ENCODE results near the gene ADAMTS14.

ADAMTS14 gene

DNA sequence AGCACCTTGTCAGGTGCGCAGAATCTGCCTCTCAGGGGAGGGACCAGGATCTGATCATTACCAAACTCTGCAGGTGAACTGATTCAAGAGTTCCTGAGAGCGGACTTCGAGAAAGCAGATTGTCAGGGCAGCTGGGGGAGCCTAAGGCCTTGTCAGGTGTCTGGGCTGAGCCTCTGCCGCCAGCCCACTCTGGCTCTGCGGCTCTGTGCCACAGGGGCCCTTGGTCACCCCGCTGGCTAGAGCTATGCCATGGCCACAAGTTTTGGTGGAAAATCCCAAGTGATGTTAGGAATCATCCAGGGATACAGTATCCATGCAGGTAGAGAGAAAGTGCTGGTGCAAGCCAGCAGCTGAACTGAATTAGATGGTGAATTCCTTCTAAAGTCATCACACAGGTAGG lies 4.2 kb downstream of the ADAMTS14 start:
- ATAC-seq, result no peak

DNA sequence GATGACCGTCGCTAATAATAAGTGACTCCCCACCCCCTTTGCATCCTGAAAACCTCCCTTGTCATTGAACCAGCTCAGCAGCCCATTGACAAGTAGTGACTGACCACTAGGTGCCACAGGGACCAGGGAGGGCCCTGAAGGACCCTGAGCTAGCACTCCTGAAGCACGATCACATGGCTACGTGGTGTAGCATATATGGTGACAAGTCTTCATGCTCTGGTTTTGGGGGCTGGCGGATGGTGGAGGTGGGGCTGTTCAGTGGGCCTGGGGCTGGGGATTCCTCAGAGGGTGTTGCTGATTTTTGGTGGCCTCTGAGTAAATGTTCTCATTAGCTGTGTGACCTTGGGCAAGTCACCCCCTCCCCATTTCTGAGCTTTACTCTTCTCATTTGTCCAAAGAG lies 4.7 kb downstream of the ADAMTS14 start:
- DNase-seq, result no peak
- Mint-ChIP-seq H3K27ac (no peak overlapping the region), H3K4me1 (peaks cover 16% of the 10 kb centered on the region), H3K36me3 (ENCODE audit: low read depth) (no peaks in the 10 kb centered on the region), H3K27me3 (peaks cover 25% of the 10 kb centered on the region), H3K9me3 (no peaks in the 10 kb centered on the region), H3K4me3 (no peak overlapping the region)
- no peak for ATAC-seq

More for the DNA sequence above, 4.2 kb downstream of the ADAMTS14 start:
- H3K27me3 Mint-ChIP-seq, result peaks cover 30% of the 10 kb centered on the region
- no peak overlapping the region for H3K27ac Mint-ChIP-seq
- no peaks in the 10 kb centered on the region for H3K9me3 Mint-ChIP-seq
- DNase-seq, result no peak
- H3K4me1 Mint-ChIP-seq, result peaks cover 18% of the 10 kb centered on the region
- H3K36me3 Mint-ChIP-seq (ENCODE audit: low read depth), result no peaks in the 10 kb centered on the region
- no peak overlapping the region for H3K4me3 Mint-ChIP-seq

DNA sequence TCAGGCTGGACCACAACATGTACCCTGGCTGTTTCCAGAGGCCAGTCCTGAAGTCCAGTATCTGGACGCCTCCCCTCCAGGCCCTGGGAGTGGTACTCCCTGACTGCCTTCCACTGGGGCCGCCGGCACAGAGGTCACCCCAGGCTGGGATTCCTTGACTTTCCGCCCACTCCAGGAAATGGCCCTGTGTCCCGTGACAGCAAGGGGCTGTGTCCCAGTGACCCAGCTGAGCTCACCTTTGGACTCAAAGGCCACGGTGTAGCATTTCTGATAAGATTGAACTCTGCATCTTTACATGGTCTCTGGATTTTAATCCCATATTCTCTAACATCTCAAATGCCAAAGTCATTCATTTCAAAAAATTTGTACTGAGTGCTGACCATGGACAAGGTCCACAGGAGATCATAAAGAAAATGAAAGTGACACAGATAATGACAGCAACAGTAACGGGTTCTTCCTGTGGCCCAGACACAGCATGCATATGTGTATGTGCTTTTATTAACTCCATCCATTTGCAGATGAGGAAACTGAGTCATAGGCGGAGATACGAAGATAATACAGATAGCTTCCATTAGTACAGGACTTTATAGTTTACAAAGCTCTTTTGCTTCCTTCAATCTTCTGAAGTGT lies 5.4 kb downstream of the ADAMTS14 start:
- H3K27me3 Mint-ChIP-seq, result peaks cover 24% of the 10 kb centered on the region
- no peak for ATAC-seq
- no peak overlapping the region for H3K4me3 Mint-ChIP-seq
- DNase-seq, result no peak
- H3K4me1 Mint-ChIP-seq, result peaks cover 20% of the 10 kb centered on the region
- no peaks in the 10 kb centered on the region for H3K9me3 Mint-ChIP-seq
- H3K27ac Mint-ChIP-seq, result no peak overlapping the region
- H3K36me3 Mint-ChIP-seq (ENCODE audit: low read depth), result no peaks in the 10 kb centered on the region

DNA sequence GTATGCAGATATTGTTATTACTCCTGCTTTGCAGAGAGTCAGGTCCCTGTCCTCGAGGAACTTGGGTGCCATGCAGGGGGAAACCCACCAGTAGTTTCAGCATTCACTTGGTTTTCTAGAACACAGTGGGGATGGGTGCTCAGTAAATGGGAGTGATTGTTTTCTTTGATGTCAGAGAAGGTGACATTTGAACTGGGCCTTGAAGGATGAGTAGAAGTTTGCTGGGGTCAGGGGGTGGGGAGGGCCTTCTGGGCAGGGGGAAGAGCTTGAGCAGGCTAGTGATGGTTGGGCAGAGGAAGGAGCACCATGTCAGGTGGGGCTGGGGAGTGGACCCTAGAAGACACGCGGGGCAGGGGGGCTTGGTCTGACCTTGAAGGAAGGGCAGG lies 5.9 kb downstream of the ADAMTS14 start:
- Mint-ChIP-seq H3K36me3 (ENCODE audit: low read depth) (no peaks in the 10 kb centered on the region), H3K4me1 (peaks cover 20% of the 10 kb centered on the region), H3K27ac (no peak overlapping the region), H3K9me3 (no peaks in the 10 kb centered on the region), H3K27me3 (peaks cover 20% of the 10 kb centered on the region), H3K4me3 (no peak overlapping the region)
- no peak for DNase-seq
- ATAC-seq, result no peak

DNA sequence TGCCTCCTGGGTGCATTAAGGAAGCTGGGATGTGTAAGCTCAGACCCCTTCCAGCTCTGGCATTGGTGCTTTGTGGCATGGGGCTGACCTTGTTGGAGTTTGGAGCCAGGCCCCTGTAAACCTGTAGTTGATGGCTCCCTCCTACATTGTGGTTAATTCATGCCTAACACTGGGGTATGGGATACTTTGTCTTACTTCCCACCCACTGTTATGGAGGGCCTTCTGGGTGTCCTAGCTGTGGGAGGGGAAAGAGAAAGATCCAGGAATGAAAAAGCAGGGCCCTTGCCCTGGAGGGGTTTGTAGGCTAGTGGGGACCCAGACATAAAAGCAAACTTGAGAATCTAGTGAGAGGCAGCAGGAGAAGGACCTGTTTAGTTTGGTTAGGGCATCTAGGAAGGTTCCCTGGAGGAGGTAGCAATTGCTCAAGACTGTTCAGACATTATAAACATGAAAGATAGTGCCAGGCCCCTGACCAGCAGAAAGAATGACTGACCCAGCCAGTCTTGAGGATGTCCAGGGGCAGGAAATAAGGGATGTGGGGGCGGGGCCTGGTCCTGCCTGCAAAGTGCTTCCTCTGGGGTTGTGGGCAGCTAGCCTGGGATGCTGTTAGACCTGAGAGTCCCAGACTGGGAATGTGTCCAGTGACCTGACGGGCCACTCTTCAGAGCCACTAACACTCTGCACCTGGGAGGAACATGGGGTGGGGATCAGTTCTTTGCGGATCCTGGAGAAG lies 6.6 kb downstream of the ADAMTS14 start:
- H3K4me1 Mint-ChIP-seq, result peaks cover 26% of the 10 kb centered on the region
- no peaks in the 10 kb centered on the region for H3K9me3 Mint-ChIP-seq
- no peak overlapping the region for H3K27ac Mint-ChIP-seq
- no peak for ATAC-seq
- DNase-seq, result no peak
- peaks cover 13% of the 10 kb centered on the region for H3K27me3 Mint-ChIP-seq
- H3K36me3 Mint-ChIP-seq (ENCODE audit: low read depth), result no peaks in the 10 kb centered on the region
- H3K4me3 Mint-ChIP-seq, result no peak overlapping the region

DNA sequence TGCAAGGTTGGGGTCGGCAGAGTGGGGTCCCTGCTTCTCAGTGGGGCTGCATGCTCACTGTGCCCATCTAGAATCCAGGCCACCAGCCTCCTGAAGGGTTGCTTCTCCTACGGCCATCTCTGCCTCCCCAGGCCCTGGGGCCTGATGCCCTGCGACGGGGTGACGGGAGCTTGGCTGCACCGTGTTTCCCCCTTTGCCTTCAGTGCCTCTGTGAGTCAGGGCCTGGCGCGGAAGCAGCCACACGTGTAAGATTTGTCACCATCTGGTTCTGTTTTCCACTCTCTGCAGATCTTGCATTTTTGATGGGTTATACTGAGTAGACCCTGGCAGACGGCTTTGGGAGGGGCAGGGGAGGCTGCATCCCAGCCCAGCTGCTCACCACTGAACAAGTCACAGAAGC lies 7.2 kb downstream of the ADAMTS14 start:
- no peaks in the 10 kb centered on the region for H3K9me3 Mint-ChIP-seq
- DNase-seq, result no peak
- H3K36me3 Mint-ChIP-seq (ENCODE audit: low read depth), result no peaks in the 10 kb centered on the region
- no peak overlapping the region for H3K4me3 Mint-ChIP-seq
- H3K27me3 Mint-ChIP-seq, result peaks cover 8% of the 10 kb centered on the region
- peak; percentile 39 for ATAC-seq
- H3K27ac Mint-ChIP-seq, result no peak overlapping the region
- peaks cover 27% of the 10 kb centered on the region for H3K4me1 Mint-ChIP-seq

DNA sequence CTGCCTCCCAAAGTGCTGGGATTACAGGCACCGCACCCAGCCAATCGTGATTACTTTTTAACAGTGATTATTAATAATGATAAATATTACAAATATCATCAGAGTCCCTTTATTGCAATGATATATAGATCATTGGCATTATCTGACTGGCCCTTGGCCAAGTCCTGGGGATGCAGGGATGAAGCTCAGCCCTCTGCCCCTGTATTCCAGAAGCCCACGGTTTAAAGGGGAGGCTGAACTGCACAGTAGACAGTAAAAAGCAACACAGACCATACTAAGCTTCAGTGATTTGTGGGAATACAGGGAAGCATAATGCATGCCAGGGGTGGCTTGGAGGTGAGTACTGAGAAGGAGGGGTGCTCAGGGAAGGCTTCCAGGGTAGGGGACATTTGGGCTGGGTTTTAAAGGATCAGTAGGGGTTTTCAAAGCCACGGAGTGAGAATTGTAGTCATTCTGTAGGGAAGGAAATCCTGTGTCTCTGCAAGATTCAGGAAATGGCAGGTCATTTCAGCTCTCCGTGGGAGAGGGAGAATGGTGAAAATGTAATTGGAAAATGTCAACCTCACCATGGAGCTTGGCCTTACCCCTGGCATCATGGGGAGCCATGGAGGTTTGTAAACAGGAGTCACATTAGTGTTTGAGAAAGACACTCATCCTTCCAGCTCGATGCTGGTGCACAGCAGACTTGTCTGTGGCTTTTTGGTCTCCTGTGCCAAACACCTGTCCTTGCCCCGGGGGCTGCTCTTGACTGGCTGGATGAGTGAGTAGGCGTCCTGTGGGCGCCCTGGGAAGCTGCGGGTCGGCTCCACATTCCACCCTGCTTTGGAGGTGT lies 8.8 kb downstream of the ADAMTS14 start:
- H3K9me3 Mint-ChIP-seq, result no peaks in the 10 kb centered on the region
- no peak overlapping the region for H3K27ac Mint-ChIP-seq
- H3K4me1 Mint-ChIP-seq, result peaks cover 27% of the 10 kb centered on the region
- ATAC-seq (no peak), DNase-seq (no peak)
- no peak overlapping the region for H3K4me3 Mint-ChIP-seq
- no peaks in the 10 kb centered on the region for H3K36me3 Mint-ChIP-seq (ENCODE audit: low read depth)
- H3K27me3 Mint-ChIP-seq, result no peaks in the 10 kb centered on the region

DNA sequence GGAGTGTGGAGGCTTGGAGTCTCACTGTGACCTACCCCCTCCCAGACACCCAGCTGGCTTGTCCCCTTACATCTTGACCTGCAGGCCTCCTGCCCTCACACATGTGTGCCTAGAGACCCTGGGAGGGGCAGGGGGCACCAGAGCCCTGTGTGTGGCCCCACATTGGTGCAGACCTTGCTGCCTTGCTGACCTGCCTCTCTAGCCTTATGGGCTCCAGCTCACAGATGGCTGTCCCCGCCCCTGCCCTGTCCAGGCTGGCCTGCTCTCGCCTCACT lies 9.4 kb downstream of the ADAMTS14 start:
- Mint-ChIP-seq H3K36me3 (ENCODE audit: low read depth) (no peaks in the 10 kb centered on the region), H3K27me3 (no peaks in the 10 kb centered on the region), H3K4me1 (peaks cover 27% of the 10 kb centered on the region), H3K9me3 (no peaks in the 10 kb centered on the region), H3K27ac (no peak overlapping the region), H3K4me3 (no peak overlapping the region)
- no peak for DNase-seq
- ATAC-seq, result no peak

DNA sequence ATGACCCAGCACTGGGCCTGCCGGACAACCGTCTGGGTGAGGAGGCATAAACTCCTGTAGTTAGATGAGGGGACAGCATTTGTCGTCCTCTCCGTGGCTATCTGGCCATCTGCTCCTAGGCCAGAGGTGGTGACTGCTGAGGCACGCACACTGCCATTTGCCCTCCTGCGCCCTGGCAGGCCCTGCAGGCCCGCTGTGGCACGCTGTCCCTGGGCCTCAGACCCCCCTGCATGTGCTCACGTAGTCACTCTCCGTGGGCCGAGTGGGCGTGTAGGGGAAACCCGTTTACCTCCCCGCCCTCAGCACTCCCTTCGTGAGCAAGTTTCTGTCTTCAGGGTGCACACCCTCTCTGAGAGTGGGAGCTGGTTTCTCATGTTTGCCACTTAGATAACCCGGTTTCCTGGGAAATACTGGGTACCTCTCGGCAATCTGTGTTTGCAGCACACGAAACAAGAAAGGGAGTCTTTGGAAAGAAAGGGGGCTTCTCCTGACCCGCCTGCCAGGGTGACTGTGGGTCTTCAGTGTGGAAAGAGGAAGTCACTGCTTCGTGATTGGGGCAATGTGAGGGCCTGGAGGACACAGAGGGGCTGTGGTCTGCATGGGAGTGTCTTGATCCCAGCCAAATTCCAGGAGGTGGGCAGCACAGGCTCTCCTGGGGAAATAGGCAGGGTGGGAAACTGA lies 10.8 kb downstream of the ADAMTS14 start:
- peak; percentile 42 for ATAC-seq
- Mint-ChIP-seq H3K36me3 (ENCODE audit: low read depth) (no peaks in the 10 kb centered on the region), H3K27me3 (no peaks in the 10 kb centered on the region), H3K4me3 (no peak overlapping the region), H3K4me1 (peaks cover 22% of the 10 kb centered on the region), H3K9me3 (no peaks in the 10 kb centered on the region), H3K27ac (no peak overlapping the region)
- peak; percentile 34 for DNase-seq

DNA sequence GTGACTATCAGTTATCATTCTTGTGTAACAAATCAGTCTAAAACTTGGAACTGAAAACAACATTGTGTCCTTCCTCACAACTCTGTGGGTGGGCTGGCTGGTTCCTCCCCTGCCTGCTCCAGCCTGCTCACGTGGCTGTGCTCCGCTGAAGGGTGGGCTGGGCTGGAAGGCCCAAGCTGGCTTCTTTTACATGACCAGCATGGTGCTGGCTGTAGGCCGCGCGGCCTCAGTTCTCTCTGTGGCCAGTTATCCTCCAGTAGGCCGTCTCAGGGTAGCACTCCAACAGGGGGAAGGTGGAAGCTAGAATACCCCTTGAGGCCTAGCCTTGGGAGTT lies 11.3 kb downstream of the ADAMTS14 start:
- Mint-ChIP-seq H3K27ac (no peak overlapping the region), H3K36me3 (ENCODE audit: low read depth) (no peaks in the 10 kb centered on the region), H3K9me3 (no peaks in the 10 kb centered on the region), H3K4me3 (no peak overlapping the region), H3K4me1 (peaks cover 20% of the 10 kb centered on the region), H3K27me3 (no peaks in the 10 kb centered on the region)
- ATAC-seq (no peak), DNase-seq (no peak)

DNA sequence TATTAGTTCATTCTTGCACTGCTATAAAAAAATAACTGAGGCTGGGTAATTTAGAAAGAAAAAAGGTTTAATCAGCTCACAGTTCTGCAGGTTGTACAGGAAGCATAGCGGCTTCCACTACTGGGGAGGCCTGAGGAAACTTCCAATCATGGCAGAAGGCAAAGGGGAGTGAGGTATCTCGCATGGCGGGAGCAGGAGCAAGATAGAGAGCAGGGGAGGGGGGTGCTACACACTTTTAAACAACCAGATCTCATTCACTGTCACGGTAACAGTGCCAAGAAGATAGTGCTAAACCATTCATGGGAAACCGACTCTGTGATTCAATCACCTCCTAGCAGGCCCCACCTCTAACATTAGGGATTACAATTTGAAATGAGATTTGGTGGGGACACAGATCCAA lies 11.6 kb downstream of the ADAMTS14 start:
- ATAC-seq (no peak), DNase-seq (no peak)
- Mint-ChIP-seq H3K9me3 (no peaks in the 10 kb centered on the region), H3K4me1 (peaks cover 20% of the 10 kb centered on the region), H3K36me3 (ENCODE audit: low read depth) (no peaks in the 10 kb centered on the region), H3K27ac (no peak overlapping the region), H3K4me3 (no peak overlapping the region), H3K27me3 (no peaks in the 10 kb centered on the region)

DNA sequence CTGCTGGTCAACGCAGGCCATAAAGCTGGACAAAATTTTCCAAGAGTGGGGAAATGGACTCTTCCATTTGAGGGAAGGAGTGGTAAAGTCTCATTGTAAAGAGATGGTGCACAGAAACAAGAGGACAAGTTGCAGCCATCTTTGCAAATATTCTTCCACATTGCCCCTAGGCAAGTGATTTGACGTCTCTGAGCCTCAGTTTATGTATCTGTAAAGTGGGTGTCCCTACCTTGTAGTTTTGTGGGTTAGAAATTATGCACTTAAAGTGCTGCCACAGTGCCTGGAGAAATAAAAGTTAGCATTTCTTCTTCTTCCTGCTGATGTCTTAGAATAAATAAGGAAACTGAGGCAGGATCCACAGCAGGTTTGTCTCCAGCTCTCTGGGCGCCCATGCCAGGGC lies 12.1 kb downstream of the ADAMTS14 start:
- no peak overlapping the region for H3K4me3 Mint-ChIP-seq
- peaks cover 20% of the 10 kb centered on the region for H3K4me1 Mint-ChIP-seq
- no peaks in the 10 kb centered on the region for H3K9me3 Mint-ChIP-seq
- H3K27me3 Mint-ChIP-seq, result no peaks in the 10 kb centered on the region
- no peaks in the 10 kb centered on the region for H3K36me3 Mint-ChIP-seq (ENCODE audit: low read depth)
- H3K27ac Mint-ChIP-seq, result no peak overlapping the region
- ATAC-seq (no peak), DNase-seq (no peak)

DNA sequence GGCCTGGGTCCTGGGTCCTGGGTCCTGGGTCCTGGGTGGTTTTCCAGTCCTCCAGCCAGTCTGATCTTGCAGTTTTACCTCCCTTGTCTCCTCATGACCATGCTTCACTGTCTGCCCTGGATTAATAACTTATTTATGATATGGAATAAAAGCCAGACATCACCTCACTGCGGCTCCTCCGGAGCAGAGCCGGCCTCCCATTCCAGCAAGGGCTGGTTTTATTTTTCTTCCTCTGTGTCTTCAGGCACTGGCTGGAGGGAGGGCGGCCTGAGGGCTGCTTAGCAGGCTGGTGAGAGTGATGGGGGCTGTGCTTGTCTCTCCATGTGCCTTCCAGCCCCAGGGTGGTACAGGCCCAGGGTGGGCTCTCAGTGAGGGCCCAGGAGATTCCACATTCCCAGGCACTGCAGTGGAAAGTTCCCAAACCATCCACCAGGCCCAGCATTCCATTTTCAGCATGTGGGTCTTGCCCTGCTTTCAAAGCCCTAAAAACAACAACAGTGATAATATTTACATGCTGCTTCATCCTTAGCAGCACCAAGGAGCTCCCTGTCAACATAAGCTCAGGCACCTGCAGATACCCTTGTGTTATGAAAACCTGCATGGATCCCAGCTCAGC lies 12.6 kb downstream of the ADAMTS14 start:
- Mint-ChIP-seq H3K36me3 (ENCODE audit: low read depth) (no peaks in the 10 kb centered on the region), H3K4me3 (no peak overlapping the region), H3K27me3 (no peaks in the 10 kb centered on the region), H3K27ac (no peak overlapping the region), H3K9me3 (no peaks in the 10 kb centered on the region), H3K4me1 (peaks cover 20% of the 10 kb centered on the region)
- ATAC-seq (no peak), DNase-seq (no peak)

DNA sequence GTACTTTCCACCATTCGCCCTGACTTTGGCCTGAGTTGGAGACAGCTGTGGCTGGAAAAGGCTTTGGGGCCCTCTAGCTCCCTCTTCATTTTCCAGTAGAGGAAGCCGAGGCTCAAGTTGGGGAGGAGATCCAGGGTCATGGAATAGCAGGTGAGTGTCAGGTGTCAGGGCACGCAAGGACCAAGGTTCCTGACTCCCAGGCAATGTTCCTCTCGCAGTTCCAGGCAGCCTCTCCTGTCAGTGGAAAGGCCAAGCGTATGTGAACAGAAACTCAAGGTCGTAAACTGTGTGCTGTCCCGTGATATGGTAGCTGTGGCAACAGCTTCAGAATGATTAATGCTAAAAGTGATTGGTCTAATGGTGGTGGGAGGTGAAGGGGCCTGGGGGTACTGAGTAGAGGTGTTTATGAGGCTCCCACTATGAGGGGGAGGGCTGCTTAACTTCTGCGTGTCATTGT lies 13.2 kb downstream of the ADAMTS14 start:
- no peaks in the 10 kb centered on the region for H3K36me3 Mint-ChIP-seq (ENCODE audit: low read depth)
- ATAC-seq (no peak), DNase-seq (no peak)
- H3K27ac Mint-ChIP-seq, result no peak overlapping the region
- H3K4me3 Mint-ChIP-seq, result no peak overlapping the region
- peaks cover 20% of the 10 kb centered on the region for H3K4me1 Mint-ChIP-seq
- no peaks in the 10 kb centered on the region for H3K27me3 Mint-ChIP-seq
- no peaks in the 10 kb centered on the region for H3K9me3 Mint-ChIP-seq
